Stimulated activated CD8-positive, alpha-beta memory T cell treated with anti-CD3 and anti-CD28 coated beads, Interleukin-12 subunit alpha, Interleukin-12 subunit beta, amount 100 ng/mL, for 24 hours (primary cell): Measurements from ENCODE around the gene HDAC9.
"Not testable (repeated sequence)": the region's sequence is repeated elsewhere in the genome, so short reads cannot be mapped to it uniquely, and the experiment has no call there.

ENCODE experiments used
- DNase-seq: peaks from one replicate; pipeline ENCODE4 v3.0.0-alpha.2; 2020; ENCODE audit errors: extremely low read depth

The HDAC9 gene

DNA sequence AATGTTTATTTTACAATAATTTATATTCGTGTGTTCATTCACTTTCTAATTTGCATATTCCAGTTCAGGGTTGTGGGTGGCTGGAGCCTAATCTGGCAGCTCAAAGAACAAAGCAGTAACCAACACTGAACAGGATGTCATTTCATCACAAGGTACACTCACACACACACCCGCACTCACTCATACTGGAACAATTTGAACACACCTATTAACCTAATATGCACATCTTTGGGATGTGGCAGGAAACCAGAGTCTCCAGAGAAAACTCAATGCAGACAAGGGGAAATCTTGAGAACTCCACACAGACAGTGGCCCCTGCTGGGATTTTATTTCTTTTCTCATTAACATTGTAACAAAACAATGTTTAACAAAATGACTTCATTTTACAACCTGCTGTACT, 524.5 kb downstream of the HDAC9 start:
- DNase-seq, result no peak

DNA sequence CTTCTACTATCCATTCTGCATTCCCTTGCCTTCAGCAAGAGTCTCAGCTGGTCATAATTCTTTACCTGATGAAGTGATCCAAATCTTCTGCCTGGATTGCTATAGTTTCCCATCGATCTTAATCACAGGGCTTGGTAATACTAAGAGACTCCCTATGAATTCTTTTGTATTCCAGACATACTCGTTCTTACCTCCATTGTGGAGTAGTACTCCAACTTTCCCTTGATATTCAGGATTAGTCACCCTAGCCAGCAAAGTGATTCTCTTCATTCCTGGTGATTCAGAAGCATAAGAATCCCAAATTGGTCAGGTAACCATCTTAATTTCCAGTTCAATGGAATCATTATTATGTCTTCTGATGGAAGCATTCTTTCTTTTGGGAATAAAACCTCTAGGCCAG, 525.2 kb downstream of the HDAC9 start:
- DNase-seq, result no peak

DNA sequence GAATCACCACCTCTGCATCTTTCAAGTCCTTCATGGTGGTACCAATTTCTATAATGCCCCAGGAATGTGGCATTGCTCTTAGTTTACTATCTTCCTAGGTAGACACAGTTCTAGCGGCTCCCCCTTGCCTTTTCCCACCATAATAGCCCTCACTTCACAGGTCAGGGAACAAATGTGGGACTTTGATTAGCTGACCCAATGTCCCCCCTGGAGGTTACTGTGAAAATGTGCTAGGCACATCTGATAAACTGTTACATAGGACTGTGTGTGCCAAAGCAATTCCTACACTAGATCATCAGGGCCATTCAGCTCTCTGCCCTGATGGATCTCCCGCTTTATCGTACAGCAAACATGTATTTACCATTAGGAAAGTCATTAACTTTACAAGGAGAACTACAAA, 527.9 kb downstream of the HDAC9 start:
- no peak for DNase-seq

DNA sequence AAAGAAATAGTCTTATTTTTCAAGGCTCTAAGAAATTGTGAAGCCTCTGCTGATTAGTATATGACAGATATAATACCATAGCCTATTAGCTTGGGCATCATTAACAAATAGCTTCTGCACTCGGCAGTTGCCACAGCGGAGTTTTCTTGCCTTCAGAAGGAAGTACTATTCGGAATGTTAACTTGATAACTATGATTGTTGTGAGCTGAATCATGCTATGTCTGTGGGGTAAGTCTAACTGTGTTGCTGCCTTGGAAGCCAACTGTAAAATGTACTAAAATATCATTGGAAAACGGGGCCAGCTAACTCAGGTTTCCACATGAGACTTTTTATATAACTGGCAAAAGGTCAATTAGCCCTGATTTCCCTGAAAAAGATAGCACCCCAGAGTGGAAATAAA, 528.7 kb downstream of the HDAC9 start:
- no peak for DNase-seq

DNA sequence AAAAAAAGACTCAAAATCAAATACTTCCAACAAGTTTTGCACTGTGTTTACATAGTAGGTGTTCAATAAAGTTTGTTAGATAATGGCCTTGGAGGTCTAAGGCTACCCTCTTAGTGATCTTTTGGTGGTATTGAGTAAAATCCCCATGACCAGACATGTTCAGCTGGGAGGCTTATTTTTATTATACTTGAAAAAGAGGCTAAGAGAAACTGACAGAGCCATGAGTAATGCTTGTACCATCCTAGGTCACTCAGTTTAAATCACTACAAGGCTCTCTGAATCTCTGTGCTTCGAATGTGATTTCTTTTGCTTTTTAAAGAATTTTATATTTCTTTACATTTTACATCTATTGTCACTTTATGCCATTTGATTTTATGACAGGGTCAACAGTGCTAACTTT, 531.3 kb downstream of the HDAC9 start:
- no peak for DNase-seq

DNA sequence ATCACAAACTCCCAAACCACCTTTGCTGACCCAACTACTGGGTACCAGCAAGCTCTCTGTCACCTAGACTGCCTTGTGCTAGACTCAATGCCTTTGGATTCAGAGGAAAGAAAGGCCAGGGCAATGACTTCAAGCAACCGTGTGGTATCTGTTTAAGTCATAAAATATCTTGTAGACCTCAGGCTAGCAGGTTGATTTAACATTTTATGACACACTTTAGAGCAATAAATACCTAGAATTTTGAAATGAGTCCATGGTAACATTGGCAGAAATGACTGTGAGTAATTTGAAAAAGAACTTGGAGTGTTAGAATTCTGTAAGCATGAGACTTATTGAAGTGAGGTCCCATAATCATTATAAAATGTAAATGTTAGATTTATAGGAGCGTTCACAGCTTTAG, 534.7 kb downstream of the HDAC9 start:
- DNase-seq, result no peak

DNA sequence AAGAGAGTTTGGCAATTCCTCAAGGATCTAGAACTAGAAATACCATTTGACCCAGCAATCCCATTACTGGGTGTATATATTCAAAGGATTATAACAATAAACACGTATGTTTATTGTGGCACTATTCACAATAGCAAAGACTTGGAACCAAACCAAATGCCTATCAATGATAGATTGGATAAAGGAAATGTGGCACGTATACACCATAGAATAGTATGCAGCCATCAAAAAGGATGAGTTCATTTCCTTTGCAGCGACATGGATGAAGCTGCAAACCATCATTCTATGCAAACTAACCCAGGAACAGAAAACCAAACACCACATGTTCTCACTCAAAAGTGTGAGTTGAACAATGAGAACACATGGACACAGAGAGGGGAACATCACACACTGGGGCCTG, 537.4 kb downstream of the HDAC9 start:
- not testable (repeated sequence) for DNase-seq

DNA sequence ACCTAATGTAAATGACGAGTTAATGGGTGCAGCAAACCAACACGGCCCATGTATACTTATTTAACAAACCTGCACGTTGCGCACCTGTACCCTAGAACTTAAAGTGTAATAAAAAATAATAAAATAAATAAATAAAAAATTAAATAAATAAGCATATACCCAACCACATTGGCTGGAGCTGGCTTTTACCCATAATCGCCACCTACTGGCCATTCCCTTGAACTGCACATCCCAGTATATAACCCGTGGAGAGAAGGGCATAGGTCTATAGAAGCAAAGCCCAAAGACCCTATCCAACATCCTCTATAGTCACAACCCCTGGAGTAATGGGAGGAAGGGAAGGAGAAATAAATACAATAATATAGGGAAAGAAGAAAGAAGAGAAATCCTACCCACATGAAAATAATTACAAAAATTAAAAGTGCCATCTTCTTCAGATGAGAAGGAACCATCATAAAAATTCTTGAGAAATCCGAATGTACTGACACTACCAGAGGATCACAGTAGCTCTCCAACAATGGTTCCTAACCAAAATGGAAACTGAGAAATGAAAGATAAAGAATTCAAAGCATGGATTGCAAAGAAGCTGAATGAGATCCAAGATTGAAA, 556.3 kb downstream of the HDAC9 start:
- no peak for DNase-seq
